Neutrophil (primary cell): ENCODE data around the gene SULT1A2.

ENCODE experiments used
- H3K27ac ChIP-seq: fragments of 200-600 bp; sonication (generic); 2 replicates; pipeline ENCODE4 v1.5.1; 2016; ENCODE audit warnings: mild to moderate bottlenecking, moderate library complexity
- H3K27me3 ChIP-seq: fragments of 200-600 bp; sonication (generic); 2 replicates; pipeline ENCODE4 v1.6.0; 2016; ENCODE audit warnings: mild to moderate bottlenecking
- H3K36me3 ChIP-seq: fragments of 200-600 bp; sonication (generic); 2 replicates; pipeline ENCODE4 v1.5.1; 2017
- H3K4me1 ChIP-seq, 2 experiments: fragments of 200-600 bp in 1 of 2; sonication (generic) in 1 of 2; 1 replicate in 1 of 2; 2 replicates in 1 of 2; pipeline versions ENCODE4 v1.5.1 to v1.6.1; 2013 to 2016; ENCODE audit warnings: low read depth in 1 of 2, low read length in 1 of 2, mild to moderate bottlenecking in 1 of 2, moderate library complexity in 1 of 2; ENCODE audit not compliant: control insufficient read depth in 1 of 2, insufficient read depth in 1 of 2
- H3K4me3 ChIP-seq, 2 experiments: fragments of 200-600 bp in 1 of 2; sonication (generic) in 1 of 2; 1 replicate in 1 of 2; 2 replicates in 1 of 2; pipeline ENCODE4 v1.5.1; 2013 to 2016; ENCODE audit warnings: low read depth in 1 of 2, low read length in 1 of 2, mild to moderate bottlenecking in 1 of 2, moderate library complexity in 1 of 2
- H3K9me3 ChIP-seq: fragments of 200-600 bp; sonication (generic); 2 replicates; pipeline ENCODE4 v1.5.1; 2016
- CTCF ChIP-seq: fragments of 200-600 bp; sonication (generic); IDR thresholded peaks from 2 replicates; pipeline ENCODE4 v1.5.1; 2016; ENCODE audit warnings: antibody characterized with exemption

The SULT1A2 gene

DNA sequence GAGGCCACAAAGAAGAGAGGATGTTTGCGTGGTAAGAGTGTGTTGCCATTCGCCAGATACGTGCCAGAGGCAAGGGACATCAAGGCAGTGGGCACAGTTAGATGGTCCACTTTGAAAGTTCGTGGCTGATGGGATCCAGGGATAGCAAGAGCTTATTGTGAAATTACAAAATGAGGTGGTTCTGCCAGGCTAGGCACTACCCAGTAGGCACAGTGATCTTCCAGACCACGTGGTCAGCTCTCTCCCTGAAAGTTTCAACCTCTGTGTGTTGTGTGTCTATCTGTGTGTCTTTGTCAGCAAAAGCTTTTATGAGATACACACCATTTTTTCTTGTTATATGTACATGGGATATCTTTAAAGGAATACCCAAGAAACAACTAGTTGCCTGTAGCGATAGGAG is 33.6 kb downstream of the SULT1A2 start:
- Histone ChIP-seq H3K36me3 (no peaks in the 10 kb centered on the region), H3K27me3 (no peaks in the 10 kb centered on the region)
- TF ChIP-seq CTCF = no peak

DNA sequence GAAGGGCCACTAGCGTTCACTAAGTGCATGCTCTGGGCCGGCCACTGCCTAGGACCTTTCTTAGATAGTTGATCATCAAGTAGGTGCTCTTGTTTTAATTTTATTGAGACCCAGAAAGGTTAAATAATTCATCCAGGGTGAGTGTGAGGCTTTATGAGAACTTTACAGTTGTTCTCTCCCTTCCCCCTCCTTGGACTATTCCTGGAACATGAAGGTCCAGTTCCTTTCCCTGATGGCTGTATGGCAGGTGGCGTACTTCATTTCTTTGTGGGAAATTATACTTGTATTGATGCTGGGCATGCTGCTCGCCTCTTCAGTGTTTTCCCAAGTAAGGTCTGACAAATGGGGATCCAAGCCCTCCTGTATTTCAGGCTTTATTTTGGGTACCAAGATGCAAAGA is 34.7 kb downstream of the SULT1A2 start:
- Histone ChIP-seq H3K36me3 (peaks cover 1% of the 10 kb centered on the region), H3K9me3 (no peaks in the 10 kb centered on the region), H3K27me3 (no peaks in the 10 kb centered on the region), H3K4me3 (no peak overlapping the region), H3K27ac (no peak overlapping the region), H3K4me1 (no peaks in the 10 kb centered on the region)
- no peak for TF ChIP-seq CTCF

More for the DNA sequence above, 33.6 kb downstream of the SULT1A2 start:
- no peak overlapping the region for H3K4me3 ChIP-seq
- H3K4me1 ChIP-seq = no peaks in the 10 kb centered on the region
- no peak overlapping the region for H3K27ac ChIP-seq
- no peaks in the 10 kb centered on the region for H3K9me3 ChIP-seq

DNA sequence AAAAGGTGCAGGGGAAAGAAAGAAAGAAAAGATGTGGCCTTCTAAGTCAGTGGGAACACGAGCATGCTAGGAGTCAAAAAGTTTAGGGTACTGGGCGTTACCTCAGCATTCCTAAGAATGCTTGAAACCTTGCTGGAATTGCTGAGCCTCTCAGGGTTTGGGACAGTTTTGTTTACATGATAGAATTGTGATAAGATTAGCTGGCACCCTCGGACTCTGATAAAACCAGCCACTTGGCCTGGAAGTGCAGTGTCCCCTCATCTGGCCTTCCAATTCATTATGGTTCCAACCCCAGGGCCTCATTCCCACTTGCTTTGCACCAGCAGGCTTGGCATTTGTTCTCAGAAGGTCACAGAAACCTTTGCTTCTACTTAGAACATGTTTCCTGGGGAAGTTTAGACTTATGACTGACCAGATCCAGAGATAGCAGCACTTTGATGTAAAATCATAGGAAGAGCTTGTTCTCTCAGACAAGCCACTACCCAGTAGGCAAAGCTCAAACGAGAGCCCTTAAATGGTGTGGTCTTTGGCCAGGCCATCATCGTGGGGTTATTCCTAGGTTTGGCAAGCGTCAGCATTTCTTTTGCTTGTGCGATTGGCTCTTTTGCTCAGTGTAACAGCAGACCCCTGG is 35.2 kb downstream of the SULT1A2 start:
- H3K9me3 ChIP-seq = no peaks in the 10 kb centered on the region
- no peak for TF ChIP-seq CTCF
- H3K4me3 ChIP-seq = no peak overlapping the region
- H3K36me3 ChIP-seq = peaks cover 4% of the 10 kb centered on the region
- H3K4me1 ChIP-seq = no peaks in the 10 kb centered on the region
- H3K27ac ChIP-seq = no peak overlapping the region
- H3K27me3 ChIP-seq = no peaks in the 10 kb centered on the region

GRCh38 chr16:28558456-28558855 is 38.4 kb downstream of the SULT1A2 start:
- no peaks in the 10 kb centered on the region for H3K9me3 ChIP-seq
- no peak for TF ChIP-seq CTCF

GRCh38 chr16:28556914-28557320 is 39.9 kb downstream of the SULT1A2 start:
- Histone ChIP-seq H3K27me3 (no peaks in the 10 kb centered on the region), H3K9me3 (no peaks in the 10 kb centered on the region), H3K36me3 (peaks cover 4% of the 10 kb centered on the region), H3K4me1 (peaks cover 16 to 22% of the 10 kb centered on the region in 2 experiments), H3K27ac (no peak overlapping the region), H3K4me3 (no peak overlapping the region)
- TF ChIP-seq CTCF = no peak

More at GRCh38 chr16:28558456-28558855, 38.4 kb downstream of the SULT1A2 start:
- H3K4me1 ChIP-seq = peaks cover 12 to 16% of the 10 kb centered on the region in 2 experiments
- H3K36me3 ChIP-seq = peaks cover 4% of the 10 kb centered on the region
- H3K4me3 ChIP-seq = no peak overlapping the region
- H3K27ac ChIP-seq = no peak overlapping the region
- H3K27me3 ChIP-seq = no peaks in the 10 kb centered on the region
